Keratinocyte (primary cell): ENCODE data around the gene PALM3. TPM values are rescaled to one million over a fixed set of nuclear protein-coding genes. Genes with fewer than 3 reads are reported as not detected.

Experiments used
- DNase-seq: peaks from one replicate; pipeline ENCODE4 v3.0.0-alpha.2; 2011; ENCODE audit warnings: low read depth, missing footprints, low spot score
- FAIRE-seq: peaks from 2 replicates; lab custom pipeline; 2011; peaks lifted over from hg19 to GRCh38; lab: Jason Lieb, UNC
- H2AFZ ChIP-seq: 2 replicates; pipeline ENCODE4 v1.6.0; 2012; ENCODE audit warnings: low read length, control low read depth, inconsistent platforms; ENCODE audit not compliant: control insufficient read depth
- H3K27ac ChIP-seq: 2 replicates; pipeline ENCODE4 v1.5.1; 2011; ENCODE audit warnings: low read length; ENCODE audit not compliant: control insufficient read depth, insufficient read depth
- H3K27me3 ChIP-seq: 3 replicates; pipeline ENCODE4 v1.6.0; 2011; ENCODE audit warnings: low read length; ENCODE audit not compliant: control insufficient read depth, insufficient read depth; ENCODE audit errors: extremely low read depth
- H3K36me3 ChIP-seq, 2 experiments: 2 replicates in 1 of 2; 3 replicates in 1 of 2; pipeline ENCODE4 v1.5.1; 2011; ENCODE audit warnings: low read length in 2 of 2, mild to moderate bottlenecking in 1 of 2; ENCODE audit not compliant: control insufficient read depth in 2 of 2, insufficient read depth in 2 of 2; ENCODE audit errors: extremely low read depth in 1 of 2
- H3K4me1 ChIP-seq: 3 replicates; pipeline ENCODE4 v1.5.1; 2011; ENCODE audit warnings: low read length; ENCODE audit not compliant: control insufficient read depth, insufficient read depth; ENCODE audit errors: extremely low read depth
- H3K4me2 ChIP-seq: 3 replicates; pipeline ENCODE4 v1.6.0; 2011; ENCODE audit warnings: low read depth, low read length; ENCODE audit not compliant: control insufficient read depth, insufficient read depth; ENCODE audit errors: extremely low read depth
- H3K4me3 ChIP-seq, 3 experiments: fragments of 200-600 bp in 1 of 3; sonication (generic) in 1 of 3; 2 replicates in 2 of 3; 3 replicates in 1 of 3; pipeline ENCODE4 v1.5.1; 2011 to 2016; ENCODE audit warnings: low read length in 3 of 3, mild to moderate bottlenecking in 3 of 3, control low read depth in 2 of 3, inconsistent platforms in 1 of 3, low read depth in 1 of 3, mixed read lengths in 1 of 3, mixed run types in 1 of 3, moderate library complexity in 1 of 3; ENCODE audit not compliant: control insufficient read depth in 2 of 3, insufficient read depth in 2 of 3; ENCODE audit errors: extremely low read depth in 1 of 3
- H3K79me2 ChIP-seq: 2 replicates; pipeline ENCODE4 v1.6.0; 2012; ENCODE audit warnings: low read length; ENCODE audit not compliant: control insufficient read depth, insufficient read depth
- H3K9ac ChIP-seq: 3 replicates; pipeline ENCODE4 v1.6.0; 2011; ENCODE audit warnings: low read length; ENCODE audit not compliant: control insufficient read depth, insufficient read depth; ENCODE audit errors: extremely low read depth
- H3K9me1 ChIP-seq: 3 replicates; pipeline ENCODE4 v1.6.0; 2011; ENCODE audit warnings: low read length; ENCODE audit not compliant: control insufficient read depth, insufficient read depth; ENCODE audit errors: extremely low read depth
- H3K9me3 ChIP-seq: 2 replicates; pipeline ENCODE4 v1.5.1; 2012; ENCODE audit warnings: low read depth, low read length; ENCODE audit not compliant: control insufficient read depth
- H4K20me1 ChIP-seq: 3 replicates; pipeline ENCODE4 v1.6.0; 2011; ENCODE audit warnings: low read length; ENCODE audit not compliant: control insufficient read depth, insufficient read depth; ENCODE audit errors: extremely low read depth
- EZH2 ChIP-seq: IDR thresholded peaks from one replicate; pipeline ENCODE4 v1.6.1; 2012; ENCODE audit warnings: inconsistent platforms, mild to moderate bottlenecking, low read length, moderate library complexity
- dilution Hi-C: fragments of 300-500 bp; cut with MboI; formaldehyde crosslinking; loops from one replicate; pipeline ENCODE4 v1.7.0; 2020; ENCODE audit warnings: low sequenced_read_pairs; ENCODE audit not compliant: extremely low pct_ligation_motif_present
- polyA plus RNA-seq, 5 experiments: library from polyadenylated mRNA; depleted of rRNA in 3 of 5; stranded (reverse) in 3 of 5; stranded (forward) in 1 of 5; unstranded in 1 of 5; fragments of >200 nt; gene quantifications; 1 replicate in 1 of 5; 2 replicates in 3 of 5; 3 replicates in 1 of 5; pipeline versions ENCODE4 v1.2.1 to v1.2.3, GENCODE V29; 2011 to 2012; ENCODE audit warnings: missing spikeins in 2 of 5, low read depth in 1 of 5, low replicate concordance in 1 of 5
- TF ChIP-seq, protein P1 (sequence below), 3 experiments: IDR thresholded peaks in 1 of 3; conservative IDR thresholded peaks in 1 of 3; optimal IDR thresholded peaks in 1 of 3; 2 replicates in 2 of 3; 3 replicates in 1 of 3; pipeline versions ENCODE3 to v1.5.1; 2011; ENCODE audit warnings: low read length in 3 of 3, mild to moderate bottlenecking in 3 of 3, moderate library complexity in 2 of 3, control low read depth in 1 of 3, inconsistent platforms in 1 of 3; ENCODE audit not compliant: insufficient read depth in 2 of 3; ENCODE audit errors: extremely low read depth in 1 of 3

Gene PALM3
- polyA plus RNA-seq, 1 donor (not counting 4 experiments of a cell fraction or from before 2014, with no cell fraction given): not detected

DNA sequence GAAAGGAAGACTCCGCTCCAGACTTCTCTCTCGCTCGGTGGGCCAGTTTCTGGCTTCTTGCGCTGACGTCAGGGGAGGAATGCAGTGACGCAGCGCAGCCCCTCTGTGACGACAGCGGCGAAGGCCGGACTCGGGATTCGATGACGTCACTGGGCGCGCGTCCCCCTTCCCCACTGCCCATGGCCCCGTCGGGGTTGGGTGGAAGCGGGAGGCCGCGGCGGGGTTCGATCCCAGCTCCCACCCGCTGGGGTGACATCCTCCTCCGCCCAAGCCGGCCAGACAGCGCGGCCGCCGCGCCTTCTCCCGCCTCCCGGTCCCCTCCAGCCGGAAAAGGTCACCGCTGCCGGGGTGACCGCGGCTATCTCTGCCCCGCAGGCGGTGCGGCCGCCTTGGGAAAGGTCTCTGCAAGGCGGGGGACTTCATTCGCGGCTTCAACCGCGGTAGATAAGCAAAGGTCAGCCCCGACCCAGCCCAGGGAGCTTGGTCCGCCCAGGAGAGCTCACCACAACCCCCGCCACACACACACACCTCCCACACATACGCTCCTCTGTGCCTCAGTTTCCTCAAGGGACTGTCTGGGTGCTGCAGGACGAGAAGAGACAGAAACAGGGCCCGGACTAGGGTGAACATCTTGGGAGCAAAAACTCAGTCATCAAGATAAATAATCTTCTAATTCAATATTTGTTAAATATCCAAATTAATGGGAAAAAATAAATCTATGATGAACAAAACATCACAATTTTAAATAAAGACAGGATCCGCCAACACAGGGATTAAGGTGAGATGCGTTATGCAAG lies 54.9 kb downstream of the PALM3 start:
- FAIRE-seq (no peak), DNase-seq (no peak)
- peak overlapping the region; percentile 78 for H2AFZ ChIP-seq
- H3K4me3 ChIP-seq: peak overlapping the region; percentile 59 to 91 (median 81)
- peak overlapping the region; percentile 74 for H3K4me2 ChIP-seq
- H3K9ac ChIP-seq: peak overlapping the region; percentile 97
- H3K27me3 ChIP-seq: no peaks in the 10 kb centered on the region
- peaks cover 25% of the 10 kb centered on the region for H3K4me1 ChIP-seq
- peaks cover 0 to 2% of the 10 kb centered on the region in 2 experiments for H3K36me3 ChIP-seq
- H3K9me1 ChIP-seq: no peaks in the 10 kb centered on the region
- peaks cover 3% of the 10 kb centered on the region for H3K79me2 ChIP-seq
- no peaks in the 10 kb centered on the region for H3K9me3 ChIP-seq
- dilution Hi-C loops: no loop called here
- H4K20me1 ChIP-seq: no peaks in the 10 kb centered on the region
- peak overlapping the region; percentile 98 for H3K27ac ChIP-seq
- TF ChIP-seq EZH2: no peak
- TF ChIP-seq, protein P1, sequence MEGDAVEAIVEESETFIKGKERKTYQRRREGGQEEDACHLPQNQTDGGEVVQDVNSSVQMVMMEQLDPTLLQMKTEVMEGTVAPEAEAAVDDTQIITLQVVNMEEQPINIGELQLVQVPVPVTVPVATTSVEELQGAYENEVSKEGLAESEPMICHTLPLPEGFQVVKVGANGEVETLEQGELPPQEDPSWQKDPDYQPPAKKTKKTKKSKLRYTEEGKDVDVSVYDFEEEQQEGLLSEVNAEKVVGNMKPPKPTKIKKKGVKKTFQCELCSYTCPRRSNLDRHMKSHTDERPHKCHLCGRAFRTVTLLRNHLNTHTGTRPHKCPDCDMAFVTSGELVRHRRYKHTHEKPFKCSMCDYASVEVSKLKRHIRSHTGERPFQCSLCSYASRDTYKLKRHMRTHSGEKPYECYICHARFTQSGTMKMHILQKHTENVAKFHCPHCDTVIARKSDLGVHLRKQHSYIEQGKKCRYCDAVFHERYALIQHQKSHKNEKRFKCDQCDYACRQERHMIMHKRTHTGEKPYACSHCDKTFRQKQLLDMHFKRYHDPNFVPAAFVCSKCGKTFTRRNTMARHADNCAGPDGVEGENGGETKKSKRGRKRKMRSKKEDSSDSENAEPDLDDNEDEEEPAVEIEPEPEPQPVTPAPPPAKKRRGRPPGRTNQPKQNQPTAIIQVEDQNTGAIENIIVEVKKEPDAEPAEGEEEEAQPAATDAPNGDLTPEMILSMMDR (optimal IDR thresholded peaks at IDR 0.05 in 1 of 3, IDR thresholded peaks at IDR 0.05 in 1 of 3, conservative IDR thresholded peaks at IDR 0.05 in 1 of 3; ENCODE audit: extremely low read depth in 1 of 3, insufficient read depth in 2 of 3, low read length in 3 of 3): no peak

- peak; percentile 94 for DNase-seq
- Histone ChIP-seq H3K9ac (peak within 1 kb of the TSS; percentile 97), H3K4me2 (peak within 1 kb of the TSS; percentile 74), H3K27me3 (no peaks in the 10 kb centered on the region), H3K79me2 (peaks cover 3% of the 10 kb centered on the region), H2AFZ (peak within 1 kb of the TSS; percentile 78), H3K27ac (peak within 1 kb of the TSS; percentile 98), H3K4me3 (peak within 1 kb of the TSS; percentile 59 to 91 (median 81)), H3K4me1 (peaks cover 25% of the 10 kb centered on the region), H3K9me1 (no peaks in the 10 kb centered on the region), H3K36me3 (peaks cover 0 to 2% of the 10 kb centered on the region in 2 experiments), H3K9me3 (no peaks in the 10 kb centered on the region), H4K20me1 (no peaks in the 10 kb centered on the region)
- peak; percentile 64 for FAIRE-seq
- dilution Hi-C loops: no loop called here
- TF ChIP-seq EZH2: no peak
- TF ChIP-seq, protein P1 (optimal IDR thresholded peaks at IDR 0.05 in 1 of 3, IDR thresholded peaks at IDR 0.05 in 1 of 3, conservative IDR thresholded peaks at IDR 0.05 in 1 of 3; ENCODE audit: extremely low read depth in 1 of 3, insufficient read depth in 2 of 3, low read length in 3 of 3): no peak
Observed at GRCh38 chr19:14006085-14006765, 55.7 kb downstream of the PALM3 start, which contains the start of gene RFX1. Gene RFX1 (minus strand): TSS chr19:14006320. CDS start chr19:13993843, 12,477 bp downstream.
